ENCODE measurements around the gene SELENOO.

DNA sequence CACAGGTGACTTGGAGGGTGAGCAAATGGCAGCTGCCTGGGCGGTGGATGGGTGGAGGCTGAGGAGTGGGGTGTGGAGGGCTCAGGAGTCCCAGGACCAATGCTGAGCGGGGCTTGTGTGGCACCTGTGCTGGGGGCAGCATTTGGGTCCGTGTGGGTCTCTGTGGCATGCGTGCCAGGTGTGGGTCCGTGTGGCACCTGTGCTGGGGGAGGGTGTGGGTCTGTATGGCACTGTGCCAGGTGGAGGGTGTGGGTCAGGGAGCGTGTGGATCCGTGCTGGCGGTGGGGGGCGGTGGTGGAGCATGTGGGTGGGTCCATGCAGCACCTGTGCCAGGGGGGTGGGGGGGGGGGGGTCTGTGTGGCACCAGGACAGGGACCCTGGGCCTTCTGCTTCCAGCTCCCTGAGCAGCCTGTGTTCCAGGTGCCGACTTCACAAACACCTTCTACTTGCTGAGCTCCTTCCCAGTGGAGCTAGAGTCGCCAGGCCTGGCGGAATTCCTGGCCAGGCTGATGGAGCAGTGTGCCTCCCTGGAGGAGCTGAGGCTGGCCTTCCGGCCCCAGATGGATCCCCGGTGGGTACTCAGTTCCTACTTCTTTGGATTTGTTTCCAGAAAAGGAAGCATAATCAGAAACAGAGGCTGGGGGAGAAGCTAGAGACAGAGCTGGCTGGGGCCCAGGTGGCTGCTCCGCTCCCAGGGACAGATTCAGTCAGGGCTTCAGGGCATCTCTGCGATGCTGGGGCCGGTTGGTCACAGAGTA, 14.7 kb downstream of the SELENOO start:
- TF ChIP-seq EP300 (IDR thresholded peaks at IDR 0.05; ENCODE audit: borderline replicate concordance) (no peak), TAF1 (IDR thresholded peaks at IDR 0.05; ENCODE audit: low read depth) (no peak), CREB1 (IDR thresholded peaks at IDR 0.05; ENCODE audit: low read depth) (no peak), CEBPB (IDR thresholded peaks at IDR 0.05) (no peak), EGR1 (IDR thresholded peaks at IDR 0.05) (no peak), TEAD4 (IDR thresholded peaks at IDR 0.05) (no peak), YY1 (IDR thresholded peaks at IDR 0.05; ENCODE audit: low read depth) (no peak), RAD21 (IDR thresholded peaks at IDR 0.05; ENCODE audit: low read depth) (no peak), TCF12 (IDR thresholded peaks at IDR 0.05; ENCODE audit: low read depth) (no peak), ZBTB7A (IDR thresholded peaks at IDR 0.05; ENCODE audit: low read depth) (no peak), USF1 (IDR thresholded peaks at IDR 0.05) (no peak)
- TF ChIP-seq, protein P1, sequence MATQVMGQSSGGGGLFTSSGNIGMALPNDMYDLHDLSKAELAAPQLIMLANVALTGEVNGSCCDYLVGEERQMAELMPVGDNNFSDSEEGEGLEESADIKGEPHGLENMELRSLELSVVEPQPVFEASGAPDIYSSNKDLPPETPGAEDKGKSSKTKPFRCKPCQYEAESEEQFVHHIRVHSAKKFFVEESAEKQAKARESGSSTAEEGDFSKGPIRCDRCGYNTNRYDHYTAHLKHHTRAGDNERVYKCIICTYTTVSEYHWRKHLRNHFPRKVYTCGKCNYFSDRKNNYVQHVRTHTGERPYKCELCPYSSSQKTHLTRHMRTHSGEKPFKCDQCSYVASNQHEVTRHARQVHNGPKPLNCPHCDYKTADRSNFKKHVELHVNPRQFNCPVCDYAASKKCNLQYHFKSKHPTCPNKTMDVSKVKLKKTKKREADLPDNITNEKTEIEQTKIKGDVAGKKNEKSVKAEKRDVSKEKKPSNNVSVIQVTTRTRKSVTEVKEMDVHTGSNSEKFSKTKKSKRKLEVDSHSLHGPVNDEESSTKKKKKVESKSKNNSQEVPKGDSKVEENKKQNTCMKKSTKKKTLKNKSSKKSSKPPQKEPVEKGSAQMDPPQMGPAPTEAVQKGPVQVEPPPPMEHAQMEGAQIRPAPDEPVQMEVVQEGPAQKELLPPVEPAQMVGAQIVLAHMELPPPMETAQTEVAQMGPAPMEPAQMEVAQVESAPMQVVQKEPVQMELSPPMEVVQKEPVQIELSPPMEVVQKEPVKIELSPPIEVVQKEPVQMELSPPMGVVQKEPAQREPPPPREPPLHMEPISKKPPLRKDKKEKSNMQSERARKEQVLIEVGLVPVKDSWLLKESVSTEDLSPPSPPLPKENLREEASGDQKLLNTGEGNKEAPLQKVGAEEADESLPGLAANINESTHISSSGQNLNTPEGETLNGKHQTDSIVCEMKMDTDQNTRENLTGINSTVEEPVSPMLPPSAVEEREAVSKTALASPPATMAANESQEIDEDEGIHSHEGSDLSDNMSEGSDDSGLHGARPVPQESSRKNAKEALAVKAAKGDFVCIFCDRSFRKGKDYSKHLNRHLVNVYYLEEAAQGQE (IDR thresholded peaks at IDR 0.05; ENCODE audit: low read depth), result no peak
- TF ChIP-seq, protein P2, sequence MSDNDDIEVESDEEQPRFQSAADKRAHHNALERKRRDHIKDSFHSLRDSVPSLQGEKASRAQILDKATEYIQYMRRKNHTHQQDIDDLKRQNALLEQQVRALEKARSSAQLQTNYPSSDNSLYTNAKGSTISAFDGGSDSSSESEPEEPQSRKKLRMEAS (IDR thresholded peaks at IDR 0.05), result no peak

Measured in Ishikawa (cell line).